Superior temporal gyrus (tissue), 1 donor: ENCODE results near the gene GNG12.

Source experiments
- DNase-seq: peaks from one replicate; pipeline ENCODE4 v3.0.0-alpha.2; 2016; ENCODE audit errors: extremely low spot score

Gene GNG12

GRCh38 chr1:67815303-67816094, 17.8 kb downstream of the GNG12 start:
- no peak for DNase-seq

GRCh38 chr1:67814121-67814772, 19.0 kb downstream of the GNG12 start:
- DNase-seq, result no peak

- no peak for DNase-seq
Measured at GRCh38 chr1:67812226-67812625, 21.0 kb downstream of the GNG12 start.

- no peak for DNase-seq
Measured at GRCh38 chr1:67811781-67812180, 21.5 kb downstream of the GNG12 start.

- no peak for DNase-seq
Measured at GRCh38 chr1:67809887-67810286, 23.4 kb downstream of the GNG12 start.

- no peak for DNase-seq
Measured at GRCh38 chr1:67807282-67807681, 26.0 kb downstream of the GNG12 start.

GRCh38 chr1:67804710-67805109, 28.6 kb downstream of the GNG12 start:
- DNase-seq, result no peak

- no peak for DNase-seq
Measured at GRCh38 chr1:67803380-67804279, 29.6 kb downstream of the GNG12 start.

- no peak for DNase-seq
Measured at GRCh38 chr1:67802565-67802964, 30.7 kb downstream of the GNG12 start.

GRCh38 chr1:67801903-67802302, 31.4 kb downstream of the GNG12 start:
- no peak for DNase-seq

- DNase-seq, result no peak
Measured at GRCh38 chr1:67795179-67795912, 37.9 kb downstream of the GNG12 start.

GRCh38 chr1:67793562-67793961, 39.7 kb downstream of the GNG12 start:
- DNase-seq, result no peak

- DNase-seq, result no peak
Measured at GRCh38 chr1:67792741-67793458, 40.4 kb downstream of the GNG12 start.

GRCh38 chr1:67792103-67792502, 41.2 kb downstream of the GNG12 start:
- DNase-seq, result no peak

GRCh38 chr1:67791686-67792085, 41.6 kb downstream of the GNG12 start:
- DNase-seq, result no peak

- no peak for DNase-seq
Measured at GRCh38 chr1:67791261-67791660, 42.0 kb downstream of the GNG12 start.

- no peak for DNase-seq
Measured at GRCh38 chr1:67790201-67790692, 43.0 kb downstream of the GNG12 start.

GRCh38 chr1:67789551-67789950, 43.7 kb downstream of the GNG12 start:
- DNase-seq, result no peak

- DNase-seq, result no peak
Measured at GRCh38 chr1:67788904-67789303, 44.4 kb downstream of the GNG12 start.

GRCh38 chr1:67788238-67788790, 45.0 kb downstream of the GNG12 start:
- DNase-seq, result no peak
